Measurements from ENCODE around the gene TBCD.

- no peak for TF ChIP-seq CTCF (IDR thresholded peaks at IDR 0.05)
- TF ChIP-seq POLR2AphosphoS5 (IDR thresholded peaks at IDR 0.05): no peak
These were observed 30.9 kb downstream of the TBCD start for GRCh38 chr17:82782657-82783207.
